OCI-LY7 (cell line): ENCODE results near the gene APPBP2. TPM values are rescaled to one million over a fixed set of nuclear protein-coding genes. Genes with fewer than 3 reads are reported as not detected.

ENCODE experiments used
- BruUV-seq: library from RNA; stranded (reverse); fragments of 400-500 nt; replicated peaks from 2 replicates; lab custom pipeline; 2021; lab: Mats Ljungman, UMichigan
- CTCF ChIA-PET: fragments of 300-600 bp; sonication (Branson Sonifier 250); formaldehyde crosslinking; loops from one replicate; lab custom pipeline; 2022; ENCODE audit warnings: antibody characterized with exemption; ENCODE audit not compliant: unreplicated experiment; lab: Charles Lee
- POLR2A ChIA-PET: fragments of 300-600 bp; sonication (Branson Sonifier 250); formaldehyde crosslinking; loops from one replicate; lab custom pipeline; 2022; ENCODE audit warnings: antibody characterized with exemption; lab: Charles Lee
- DNase-seq: peaks from one replicate; pipeline ENCODE4 v3.0.0-alpha.2; 2015; ENCODE audit warnings: low spot score
- H2AFZ ChIP-seq: fragments of 200-600 bp; sonication (generic), shearing (Covaris generic); 2 replicates; pipeline ENCODE4 v1.6.1; 2014; ENCODE audit warnings: mild to moderate bottlenecking, antibody characterized with exemption, low read length, moderate library complexity
- H3K27ac ChIP-seq: fragments of 200-600 bp; sonication (generic); 2 replicates; pipeline ENCODE4 v1.5.1; 2014; ENCODE audit warnings: mixed run types, low read depth, mild to moderate bottlenecking, moderate library complexity, low read length, inconsistent platforms; ENCODE audit not compliant: poor library complexity, severe bottlenecking
- H3K36me3 ChIP-seq: fragments of 200-600 bp; sonication (generic); 2 replicates; pipeline ENCODE4 v1.6.1; 2014; ENCODE audit warnings: mild to moderate bottlenecking, antibody characterized with exemption, low read length, moderate library complexity, mixed read lengths; ENCODE audit not compliant: insufficient read depth
- H3K4me1 ChIP-seq: fragments of 200-600 bp; sonication (generic); 2 replicates; pipeline ENCODE4 v1.5.1; 2014; ENCODE audit warnings: mild to moderate bottlenecking, low read length; ENCODE audit not compliant: insufficient read depth, poor library complexity, severe bottlenecking
- H3K4me2 ChIP-seq: fragments of 200-600 bp; sonication (generic); 2 replicates; pipeline ENCODE4 v1.6.1; 2014; ENCODE audit warnings: mild to moderate bottlenecking, low read length
- H3K4me3 ChIP-seq: fragments of 200-600 bp; sonication (generic); 2 replicates; pipeline ENCODE4 v1.5.1; 2014; ENCODE audit warnings: mild to moderate bottlenecking, low read depth, low read length; ENCODE audit not compliant: poor library complexity, severe bottlenecking
- H3K79me2 ChIP-seq: fragments of 200-600 bp; sonication (generic); 2 replicates; pipeline ENCODE4 v1.6.1; 2016; ENCODE audit warnings: low read depth, mild to moderate bottlenecking, low read length, moderate library complexity, mixed read lengths; ENCODE audit not compliant: insufficient read depth
- H3K9me2 ChIP-seq: fragments of 200-600 bp; sonication (generic); 2 replicates; pipeline ENCODE4 v1.6.1; 2016; ENCODE audit warnings: mild to moderate bottlenecking, low read length, mixed read lengths; ENCODE audit not compliant: insufficient read depth
- H3K9me3 ChIP-seq: fragments of 200-600 bp; sonication (generic); 2 replicates; pipeline ENCODE4 v1.6.1; 2014; ENCODE audit warnings: mild to moderate bottlenecking, mixed run types, low read length, mixed read lengths
- H4K20me1 ChIP-seq: fragments of 200-600 bp; sonication (generic); 2 replicates; pipeline ENCODE4 v1.6.1; 2014; ENCODE audit warnings: mild to moderate bottlenecking, antibody characterized with exemption, low read length, moderate library complexity, mixed read lengths; ENCODE audit not compliant: insufficient read depth
- EZH2phosphoT487 ChIP-seq: fragments of 200-600 bp; sonication (generic); IDR thresholded peaks from 2 replicates; pipeline ENCODE4 v1.6.1; 2018; ENCODE audit warnings: low read depth, borderline replicate concordance, mild to moderate bottlenecking, mixed run types, antibody characterized with exemption, low read length, moderate library complexity, mixed read lengths
- intact Hi-C: fragments of 100-400 bp; cut with micrococcal nuclease; formaldehyde crosslinking; loops from one replicate; pipeline ENCODE4 v1.10.0; 2022; ENCODE audit not compliant: unreplicated experiment
- total RNA-seq, 2 experiments: library from RNA; depleted of rRNA in 1 of 2; stranded (reverse); fragments of >200 nt in 1 of 2; shearing (Covaris generic) in 1 of 2; gene quantifications; 2 replicates each; pipeline ENCODE4 v1.2.3, GENCODE V29; 2014 to 2022
- TF ChIP-seq, protein P1 (sequence below): fragments of 200-600 bp; sonication (generic); conservative IDR thresholded peaks from 2 replicates; pipeline ENCODE4 v1.5.1; 2014; ENCODE audit warnings: mild to moderate bottlenecking, antibody characterized with exemption, low read length, moderate library complexity, mixed read lengths

APPBP2 gene
- total RNA-seq, 2 experiments from 2014 or later: 11.8 to 28.1 TPM

DNA sequence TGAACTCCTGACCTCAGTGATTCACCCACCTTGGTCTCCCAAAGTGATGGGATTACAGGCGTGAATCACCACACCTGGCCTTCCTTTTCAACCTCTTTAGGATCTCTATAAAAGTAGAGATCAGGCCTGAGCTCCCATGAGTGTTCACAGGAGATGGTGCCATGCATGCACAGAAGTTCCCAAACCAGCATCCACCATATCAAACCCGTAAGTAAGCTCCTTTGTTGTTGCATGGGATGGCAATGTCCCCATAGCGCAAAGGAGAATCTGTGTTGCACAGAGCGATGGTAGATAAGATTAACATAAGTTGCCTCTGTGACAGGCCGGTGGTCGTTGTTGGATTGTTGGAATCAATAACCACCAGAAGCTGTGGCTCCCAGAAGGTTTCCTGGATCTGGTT is 39.2 kb upstream of the APPBP2 start:
- H3K4me3 ChIP-seq: no peak overlapping the region
- H3K9me3 ChIP-seq: no peaks in the 10 kb centered on the region
- H3K4me2 ChIP-seq: no peak overlapping the region
- TF ChIP-seq, protein P1, sequence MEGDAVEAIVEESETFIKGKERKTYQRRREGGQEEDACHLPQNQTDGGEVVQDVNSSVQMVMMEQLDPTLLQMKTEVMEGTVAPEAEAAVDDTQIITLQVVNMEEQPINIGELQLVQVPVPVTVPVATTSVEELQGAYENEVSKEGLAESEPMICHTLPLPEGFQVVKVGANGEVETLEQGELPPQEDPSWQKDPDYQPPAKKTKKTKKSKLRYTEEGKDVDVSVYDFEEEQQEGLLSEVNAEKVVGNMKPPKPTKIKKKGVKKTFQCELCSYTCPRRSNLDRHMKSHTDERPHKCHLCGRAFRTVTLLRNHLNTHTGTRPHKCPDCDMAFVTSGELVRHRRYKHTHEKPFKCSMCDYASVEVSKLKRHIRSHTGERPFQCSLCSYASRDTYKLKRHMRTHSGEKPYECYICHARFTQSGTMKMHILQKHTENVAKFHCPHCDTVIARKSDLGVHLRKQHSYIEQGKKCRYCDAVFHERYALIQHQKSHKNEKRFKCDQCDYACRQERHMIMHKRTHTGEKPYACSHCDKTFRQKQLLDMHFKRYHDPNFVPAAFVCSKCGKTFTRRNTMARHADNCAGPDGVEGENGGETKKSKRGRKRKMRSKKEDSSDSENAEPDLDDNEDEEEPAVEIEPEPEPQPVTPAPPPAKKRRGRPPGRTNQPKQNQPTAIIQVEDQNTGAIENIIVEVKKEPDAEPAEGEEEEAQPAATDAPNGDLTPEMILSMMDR: no peak
- no peak for TF ChIP-seq EZH2phosphoT487
- H2AFZ ChIP-seq: no peak overlapping the region
- BruUV-seq: no TSS peak
- POLR2A ChIA-PET: interaction anchor here (0.7 kb wide), 1 partner anchor 96 kb away, joined by 5 read pairs; no protein-coding TSS in a partner anchor
- no peak for DNase-seq
- H3K9me2 ChIP-seq: no peaks in the 10 kb centered on the region
- no peaks in the 10 kb centered on the region for H3K4me1 ChIP-seq
- intact Hi-C loops: loop anchor here (10.0 kb wide), 1 partner anchor 140 kb away; the partner anchor contains the start of gene CHCT1
- no peaks in the 10 kb centered on the region for H3K36me3 ChIP-seq
- no peaks in the 10 kb centered on the region for H4K20me1 ChIP-seq
- no peak overlapping the region for H3K27ac ChIP-seq
- no peaks in the 10 kb centered on the region for H3K79me2 ChIP-seq
- CTCF ChIA-PET: no interaction called here

DNA sequence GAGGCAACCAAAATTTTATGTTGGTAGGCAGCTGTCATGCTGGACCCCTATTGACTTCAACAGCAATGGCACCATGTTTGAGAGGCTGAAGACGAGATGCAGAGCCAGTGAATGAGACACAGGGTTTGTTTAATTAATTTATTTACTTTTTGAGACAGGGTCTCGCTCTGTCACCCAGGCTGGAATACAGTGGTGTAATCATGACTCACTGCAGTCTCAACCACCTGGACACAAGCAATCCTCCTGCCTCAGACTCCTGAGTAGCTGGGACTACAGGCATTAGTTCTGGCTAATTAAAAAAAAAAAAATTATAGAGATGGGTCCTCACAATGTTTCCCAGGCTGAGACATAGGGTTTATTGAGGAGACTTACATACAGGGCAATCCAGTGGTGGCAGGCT is 37.7 kb upstream of the APPBP2 start:
- no peak for DNase-seq
- H2AFZ ChIP-seq: no peak overlapping the region
- H3K4me3 ChIP-seq: no peak overlapping the region
- BruUV-seq: no TSS peak
- no peak overlapping the region for H3K4me2 ChIP-seq
- no peaks in the 10 kb centered on the region for H3K4me1 ChIP-seq
- no peaks in the 10 kb centered on the region for H3K9me2 ChIP-seq
- no peaks in the 10 kb centered on the region for H4K20me1 ChIP-seq
- intact Hi-C loops: loop anchor here (10.0 kb wide), 1 partner anchor 139 kb away; the partner anchor contains the start of gene CHCT1
- no peaks in the 10 kb centered on the region for H3K9me3 ChIP-seq
- no peaks in the 10 kb centered on the region for H3K79me2 ChIP-seq
- POLR2A ChIA-PET: no interaction called here
- TF ChIP-seq, protein P1: no peak
- no peak for TF ChIP-seq EZH2phosphoT487
- CTCF ChIA-PET: no interaction called here
- H3K27ac ChIP-seq: no peak overlapping the region
- H3K36me3 ChIP-seq: no peaks in the 10 kb centered on the region

DNA sequence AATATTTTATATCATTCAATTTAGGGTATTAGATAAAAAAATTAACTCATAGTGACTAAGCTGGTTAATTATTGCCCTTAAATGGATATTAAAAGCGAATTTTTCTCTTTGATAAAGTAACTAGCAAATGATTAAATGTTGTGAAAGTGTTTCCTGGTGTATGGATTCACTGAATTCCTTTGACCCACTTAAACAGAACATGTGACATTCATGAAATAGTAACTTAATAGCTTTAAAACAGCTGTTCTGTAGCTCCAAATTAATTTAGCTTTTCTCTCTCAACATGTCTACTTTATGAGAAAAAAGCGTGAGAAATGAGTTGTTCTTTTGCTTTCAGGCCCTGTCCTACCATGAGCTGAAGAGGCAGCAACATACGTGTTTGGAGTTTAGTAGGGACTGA is 36.4 kb upstream of the APPBP2 start:
- POLR2A ChIA-PET: interaction anchor here (0.6 kb wide), 1 partner anchor 76 kb away, joined by 3 read pairs; no protein-coding TSS in a partner anchor
- intact Hi-C loops: loop anchor here (10.0 kb wide), 1 partner anchor 138 kb away; the partner anchor contains the start of gene CHCT1
- CTCF ChIA-PET: no interaction called here

More for the DNA sequence above, 36.4 kb upstream of the APPBP2 start:
- Histone ChIP-seq H3K4me1 (no peaks in the 10 kb centered on the region), H4K20me1 (no peaks in the 10 kb centered on the region), H3K4me2 (no peak overlapping the region), H3K9me2 (no peaks in the 10 kb centered on the region), H2AFZ (no peak overlapping the region), H3K9me3 (peaks cover 4% of the 10 kb centered on the region), H3K27ac (no peak overlapping the region), H3K4me3 (no peak overlapping the region), H3K36me3 (no peaks in the 10 kb centered on the region), H3K79me2 (no peaks in the 10 kb centered on the region)
- no peak for TF ChIP-seq EZH2phosphoT487
- TF ChIP-seq, protein P1: no peak
- no peak for DNase-seq
- BruUV-seq: no TSS peak
